GM19238 (cell line): ENCODE data around the gene BARX2.

Source experiments
- DNase-seq: peaks from one replicate; pipeline ENCODE4 v3.0.0; 2011; ENCODE audit warnings: low spot score; ENCODE audit not compliant: insufficient read length

Gene BARX2

GRCh38 chr11:129373489-129373953 is 2.1 kb upstream of the BARX2 start:
- no peak for DNase-seq

DNA sequence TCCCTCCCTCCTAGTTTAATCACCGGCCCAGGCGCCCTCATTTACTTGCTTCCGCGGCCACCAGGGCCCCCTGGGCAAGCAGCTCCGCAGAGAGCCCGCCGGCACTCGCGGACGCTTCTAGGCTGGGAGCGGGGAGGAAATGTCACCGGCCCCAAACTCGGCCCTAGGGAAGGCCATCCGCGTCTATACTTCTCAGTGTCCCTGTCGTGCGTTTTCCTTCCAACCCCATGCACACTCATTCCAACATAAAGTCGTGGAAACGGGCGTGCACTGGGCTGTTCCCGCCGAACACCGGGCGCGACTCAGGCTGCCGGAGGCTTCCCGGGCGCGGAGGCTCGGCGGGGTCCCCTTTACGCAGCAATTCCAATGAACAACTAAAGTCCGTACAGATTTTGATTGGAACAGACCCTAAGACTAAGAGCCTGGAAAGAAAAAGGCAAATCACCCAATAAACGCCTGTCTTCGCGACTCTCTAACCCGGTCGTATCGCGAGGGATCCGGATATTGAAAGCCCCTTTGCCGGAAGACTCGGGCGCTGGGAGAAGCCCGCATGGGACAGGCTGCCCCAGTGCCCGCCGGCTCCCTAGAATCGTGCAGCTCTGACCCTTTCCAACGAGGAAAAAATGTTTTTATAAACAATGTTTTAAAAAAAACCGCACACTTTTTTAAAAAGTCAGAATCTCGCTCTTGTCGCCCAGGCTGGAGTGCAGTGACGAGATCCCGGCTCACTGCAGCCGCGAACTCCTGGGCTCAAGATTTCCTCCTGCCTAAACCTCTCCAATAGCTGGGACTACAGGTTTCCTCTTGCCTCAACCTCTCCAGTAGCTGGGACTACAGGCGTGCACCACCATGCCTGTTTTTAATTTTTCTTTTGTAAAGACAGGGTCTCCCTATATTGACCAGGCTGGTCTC is 1.3 kb upstream of the BARX2 start:
- DNase-seq = no peak

GRCh38 chr11:129374993-129375750 is 476 bp upstream of the BARX2 start:
- no peak for DNase-seq

GRCh38 chr11:129376658-129377341 is 1.2 kb downstream of the BARX2 start:
- DNase-seq = no peak

DNA sequence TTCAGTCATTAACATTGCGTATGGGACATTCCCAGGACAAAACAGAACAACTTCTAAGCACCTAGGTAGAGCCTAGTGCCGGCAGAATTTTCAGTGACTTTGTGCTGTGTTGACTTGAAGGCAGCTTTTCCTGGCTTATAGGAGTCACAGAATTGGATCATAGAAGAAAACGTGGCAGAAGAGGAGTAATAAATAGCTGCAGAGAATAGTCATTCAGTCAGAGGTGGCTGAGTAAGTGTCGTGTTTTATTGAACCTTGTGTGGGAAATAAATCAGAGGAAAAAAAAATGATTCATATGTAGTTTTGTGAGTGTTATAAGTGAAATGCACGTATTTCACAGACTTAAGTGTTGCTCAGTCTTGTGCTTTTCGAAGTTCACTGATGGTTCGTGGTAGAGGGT is 2.1 kb downstream of the BARX2 start:
- no peak for DNase-seq

DNA sequence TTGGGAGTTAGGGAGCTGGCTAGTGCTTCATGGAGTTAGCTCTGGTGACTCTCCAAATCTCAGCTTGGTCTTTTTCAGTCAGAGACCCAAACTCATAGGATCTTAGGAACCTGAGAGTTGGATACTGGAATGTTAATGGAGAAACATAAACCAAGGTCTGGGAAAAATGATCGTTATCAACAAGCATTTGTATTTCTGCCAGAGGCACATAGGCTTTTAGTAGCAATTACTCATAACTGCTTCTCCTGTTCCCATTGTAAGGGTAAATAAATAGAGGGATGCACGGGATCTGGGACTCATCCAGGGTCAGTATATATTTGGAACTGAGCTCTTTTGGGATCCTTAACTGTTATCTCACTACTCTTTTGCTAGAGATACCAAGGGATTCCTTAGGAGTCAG is 4.8 kb downstream of the BARX2 start:
- no peak for DNase-seq

DNA sequence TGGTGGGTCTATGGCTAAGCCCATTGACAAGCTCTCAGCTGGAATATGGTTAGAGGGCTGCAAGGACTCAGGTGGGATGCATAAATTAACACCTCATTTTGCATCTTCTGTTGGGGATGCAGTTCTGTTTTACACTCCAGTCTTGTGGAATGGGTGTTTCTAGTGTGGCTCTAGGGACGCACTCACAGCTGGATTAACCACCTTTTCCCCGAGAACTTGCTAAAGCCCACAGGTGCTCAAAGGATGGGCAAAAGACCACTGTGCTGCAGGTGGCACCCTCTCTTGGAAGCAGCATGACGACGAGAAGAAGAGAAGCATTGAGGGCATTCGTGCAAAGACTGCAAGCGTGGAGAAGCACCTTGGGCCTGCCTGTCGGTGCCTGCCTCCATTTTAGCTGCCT is 6.9 kb downstream of the BARX2 start:
- DNase-seq = no peak

GRCh38 chr11:129383060-129383459 is 7.4 kb downstream of the BARX2 start:
- no peak for DNase-seq

DNA sequence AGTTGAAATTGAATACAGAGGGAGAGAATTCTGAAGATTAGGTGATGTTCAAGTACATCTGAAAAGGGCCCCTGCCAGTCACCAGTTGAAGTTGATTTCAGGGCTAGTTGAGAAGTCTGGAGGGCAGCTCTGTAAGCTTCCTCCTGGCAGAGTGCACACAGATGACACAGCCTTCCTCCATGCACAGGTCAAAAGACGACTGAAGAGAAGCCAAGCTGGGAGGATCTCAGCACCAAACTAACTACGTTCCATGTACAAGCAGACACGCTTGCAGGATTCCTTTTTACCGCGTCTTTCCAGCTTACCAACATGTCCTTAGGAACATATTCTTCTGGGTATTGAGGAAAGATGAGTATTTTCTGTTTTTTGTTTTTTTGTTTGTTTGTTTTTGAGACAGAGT is 7.9 kb downstream of the BARX2 start:
- DNase-seq = no peak

GRCh38 chr11:129384415-129384814 is 8.8 kb downstream of the BARX2 start:
- no peak for DNase-seq

DNA sequence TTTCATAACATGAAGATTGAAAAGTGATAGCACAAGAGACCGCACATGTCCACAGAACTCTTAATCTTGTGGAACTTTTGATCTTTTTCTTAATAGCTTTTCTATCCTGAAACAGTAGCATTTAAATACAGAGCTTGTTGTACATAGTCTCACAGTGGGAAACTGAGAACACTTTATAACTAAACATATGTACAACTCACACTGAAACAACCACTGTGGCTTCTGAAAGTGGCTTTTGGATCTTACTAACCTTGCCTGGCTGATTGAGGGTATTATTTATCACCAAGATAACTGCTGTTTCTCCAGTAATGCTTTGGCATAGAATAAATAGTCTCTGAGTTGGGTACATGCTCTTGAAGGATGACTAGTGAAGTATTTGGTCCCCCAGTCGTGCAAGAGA is 10.2 kb downstream of the BARX2 start:
- no peak for DNase-seq

DNA sequence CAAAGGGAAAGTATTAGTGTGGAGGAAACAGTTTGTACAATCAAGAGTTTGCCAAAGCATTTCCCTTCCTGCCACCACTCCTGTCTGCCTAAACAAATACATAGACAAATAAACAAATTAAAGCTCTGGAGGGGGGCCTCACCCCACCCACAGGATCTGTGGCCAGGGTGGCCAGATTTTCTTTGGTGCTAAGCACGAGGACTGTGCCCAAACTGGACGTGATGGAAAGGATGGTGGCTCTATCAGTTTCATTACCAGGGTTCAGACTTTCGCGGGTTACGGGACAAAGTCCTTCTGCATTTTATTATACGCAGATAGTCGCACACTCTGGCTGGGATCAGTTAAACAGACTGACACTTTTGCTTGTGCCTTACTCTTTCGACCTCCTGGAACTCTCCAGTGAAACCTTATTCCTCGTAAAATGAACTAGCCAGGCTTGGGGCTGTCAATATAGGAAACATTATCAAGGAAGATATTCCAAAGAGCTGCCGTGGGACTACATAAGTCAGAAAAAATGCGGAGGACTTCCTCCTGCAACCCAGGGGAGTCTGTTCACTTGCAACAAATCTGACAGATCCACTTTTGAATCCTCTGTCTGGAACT is 11.2 kb downstream of the BARX2 start:
- DNase-seq = no peak

DNA sequence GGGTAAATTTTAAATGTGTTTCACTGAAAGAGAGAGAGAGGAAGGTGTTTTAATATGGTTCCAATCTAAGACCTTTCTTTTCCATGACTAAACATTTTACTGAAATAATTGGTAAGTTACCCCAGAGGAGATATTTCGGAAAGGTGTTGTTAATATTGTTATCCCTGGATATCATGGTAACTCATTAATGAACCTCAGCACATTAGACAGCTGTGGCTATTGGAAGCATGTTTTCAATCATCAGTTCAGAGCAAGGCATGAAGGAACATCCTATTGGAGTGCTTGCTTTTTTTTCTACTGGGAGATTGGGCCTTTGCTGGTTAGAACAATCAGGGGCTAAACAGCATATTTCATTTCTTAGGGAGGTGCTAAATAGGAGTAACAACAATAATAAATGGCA is 11.8 kb downstream of the BARX2 start:
- no peak for DNase-seq

DNA sequence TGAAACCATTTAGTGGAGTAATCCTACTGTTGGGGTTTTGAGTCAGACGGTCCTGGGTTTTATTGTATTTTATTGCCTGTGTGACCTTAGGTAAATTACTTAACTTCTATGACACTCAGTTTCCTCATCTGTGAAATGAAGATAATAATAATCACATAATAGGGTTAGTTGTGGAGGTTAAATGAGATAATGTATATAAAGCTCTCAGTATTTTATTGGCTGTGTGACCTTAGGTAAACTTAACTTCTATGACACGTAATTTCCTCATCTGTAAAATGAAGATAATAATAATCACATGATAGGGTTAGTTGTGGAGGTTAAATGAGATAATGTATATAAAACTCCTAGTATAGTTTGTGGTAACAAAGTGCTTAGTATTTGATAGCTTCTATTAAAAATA is 13.2 kb downstream of the BARX2 start:
- DNase-seq = no peak

DNA sequence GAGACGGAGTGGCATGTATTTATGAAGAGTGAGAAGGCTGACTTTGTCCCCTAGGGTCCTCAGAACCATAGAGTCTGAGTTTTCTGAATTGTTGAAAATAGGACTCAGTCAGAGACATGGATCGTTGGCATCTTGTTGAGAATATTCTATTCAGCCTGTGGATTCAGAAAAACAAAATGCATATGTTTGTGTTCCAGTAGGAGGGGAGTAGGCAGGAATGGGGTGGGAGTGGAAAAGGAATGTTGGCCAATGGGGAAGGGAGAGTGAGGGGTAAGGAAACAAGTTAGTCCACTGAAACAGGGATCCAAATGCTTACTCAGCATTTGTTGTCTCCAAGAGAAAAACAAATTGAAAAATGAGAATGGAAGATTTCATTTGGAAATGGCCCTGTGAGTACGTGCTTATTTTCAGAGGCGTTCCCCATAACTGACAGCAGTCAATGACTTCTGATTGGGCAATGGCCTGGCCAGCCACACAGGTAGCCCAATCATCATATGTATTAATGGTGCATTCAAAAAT is 14.7 kb downstream of the BARX2 start:
- DNase-seq = no peak

- no peak for DNase-seq
These were observed 15.7 kb downstream of the BARX2 start for GRCh38 chr11:129391360-129391759.

DNA sequence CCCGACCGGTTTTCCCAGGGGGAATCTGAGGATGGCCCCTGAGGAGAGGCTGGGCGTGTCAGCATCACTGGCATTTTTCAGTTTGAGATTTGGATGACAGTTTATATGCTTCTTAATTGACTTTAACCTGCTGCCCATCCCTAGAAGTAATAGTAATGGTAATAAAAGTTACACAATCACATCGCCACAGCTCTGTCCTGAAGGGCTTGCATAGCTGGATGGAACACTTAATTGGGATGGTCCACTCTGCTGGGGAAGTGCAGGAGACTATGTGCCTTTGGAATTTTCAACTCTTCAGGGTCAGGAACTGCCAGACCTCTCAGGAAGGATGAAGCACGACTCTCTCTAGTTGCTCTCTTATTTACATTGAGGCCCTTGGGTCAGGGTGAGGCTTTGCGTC is 16.2 kb downstream of the BARX2 start:
- DNase-seq = no peak

GRCh38 chr11:129392995-129393394 is 17.3 kb downstream of the BARX2 start:
- DNase-seq = no peak

GRCh38 chr11:129394709-129395108 is 19.1 kb downstream of the BARX2 start:
- DNase-seq = no peak

DNA sequence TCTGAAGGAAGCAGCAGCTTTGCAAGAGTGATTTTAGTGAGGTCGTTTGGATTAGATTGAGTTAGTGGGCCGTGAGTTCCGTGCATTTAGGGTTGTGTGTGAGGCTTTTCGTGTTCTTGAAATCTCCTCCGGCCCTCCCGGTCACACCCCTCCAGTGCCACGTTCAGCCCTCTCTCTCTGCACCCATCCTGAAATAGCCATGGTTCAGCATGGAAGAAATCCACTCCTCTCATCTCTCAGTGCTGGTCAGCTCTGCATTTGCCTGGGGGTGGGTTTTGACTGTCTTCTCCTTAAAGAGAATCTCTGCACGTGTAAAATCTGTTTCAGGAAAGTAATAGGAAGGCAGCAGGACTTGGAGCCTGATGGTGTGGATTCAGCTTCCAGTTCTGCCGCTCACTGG is 19.8 kb downstream of the BARX2 start:
- no peak for DNase-seq

DNA sequence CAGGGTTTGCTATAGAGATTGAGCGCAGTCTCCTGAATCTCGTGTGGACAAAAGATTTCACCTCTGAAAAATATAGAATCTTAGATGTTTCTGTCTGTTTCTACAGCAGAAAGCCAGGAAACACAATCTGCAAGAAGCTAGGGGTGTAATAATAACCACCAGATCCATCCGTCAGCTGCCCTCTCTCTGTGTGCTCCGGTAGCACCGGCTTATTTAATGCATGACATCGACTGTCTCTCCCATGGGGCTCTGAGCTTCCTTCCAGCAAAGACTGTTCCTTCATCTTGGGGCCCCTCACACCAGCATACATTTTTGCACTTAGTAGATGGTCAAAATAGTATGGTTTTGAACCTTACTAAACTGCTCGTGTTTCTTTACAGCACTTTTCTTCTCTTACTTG is 20.2 kb downstream of the BARX2 start:
- DNase-seq = no peak
